T-helper 2 cell treated with Interferon-gamma antibody and Interleukin-4, amounts not matched to agents 5 μg/mL and 100 μg/mL, for 36 hours (primary cell): ENCODE results near the gene ACSBG1.
A peak's percentile ranks its signal among the peaks of the same experiment; 100 is the strongest.
"Not testable (repeated sequence)": the region's sequence is repeated elsewhere in the genome, so short reads cannot be mapped to it uniquely, and the experiment has no call there.

Experiments
- DNase-seq: peaks from one replicate; pipeline ENCODE4 v3.0.0; 2021; ENCODE audit warnings: low spot score
- H3K27ac Mint-ChIP-seq: one replicate; pipeline ENCODE4 v1.8.0; 2021; ENCODE audit warnings: mild to moderate bottlenecking, mixed read lengths
- H3K27me3 Mint-ChIP-seq: one replicate; pipeline ENCODE4 v1.8.0; 2021; ENCODE audit warnings: low read depth, mixed read lengths
- H3K36me3 Mint-ChIP-seq: one replicate; pipeline ENCODE4 v1.8.0; 2021; ENCODE audit warnings: low read depth, mixed read lengths
- H3K4me1 Mint-ChIP-seq: one replicate; pipeline ENCODE4 v1.8.0; 2021; ENCODE audit warnings: low read depth, mixed read lengths
- H3K4me3 Mint-ChIP-seq: one replicate; pipeline ENCODE4 v1.8.0; 2022; ENCODE audit warnings: mild to moderate bottlenecking, moderate library complexity, mixed read lengths
- H3K9me3 Mint-ChIP-seq: one replicate; pipeline ENCODE4 v1.8.0; 2021; ENCODE audit warnings: mixed read lengths

Gene ACSBG1

GRCh38 chr15:78167227-78167888 lies 67.0 kb downstream of the ACSBG1 start:
- peak; percentile 56 for DNase-seq

GRCh38 chr15:78164010-78164409 lies 70.4 kb downstream of the ACSBG1 start:
- H3K27ac Mint-ChIP-seq = peak overlapping the region; percentile 59

More at GRCh38 chr15:78167227-78167888, 67.0 kb downstream of the ACSBG1 start:
- peaks cover 75% of the 10 kb centered on the region for H3K36me3 Mint-ChIP-seq
- no peaks in the 10 kb centered on the region for H3K27me3 Mint-ChIP-seq
- H3K4me1 Mint-ChIP-seq = peaks cover 36% of the 10 kb centered on the region
- H3K27ac Mint-ChIP-seq = peak overlapping the region; percentile 78
- H3K9me3 Mint-ChIP-seq = no peaks in the 10 kb centered on the region
- H3K4me3 Mint-ChIP-seq = peak overlapping the region; percentile 25

GRCh38 chr15:78162038-78162437 lies 72.3 kb downstream of the ACSBG1 start:
- Mint-ChIP-seq H3K4me3 (no peak overlapping the region), H3K27me3 (no peaks in the 10 kb centered on the region), H3K36me3 (peaks cover 54% of the 10 kb centered on the region), H3K4me1 (peaks cover 8% of the 10 kb centered on the region), H3K9me3 (no peaks in the 10 kb centered on the region), H3K27ac (peak overlapping the region; percentile 70)
- no peak for DNase-seq

More at GRCh38 chr15:78164010-78164409, 70.4 kb downstream of the ACSBG1 start:
- Mint-ChIP-seq H3K9me3 (no peaks in the 10 kb centered on the region), H3K4me1 (peaks cover 23% of the 10 kb centered on the region), H3K36me3 (peaks cover 64% of the 10 kb centered on the region), H3K4me3 (no peak overlapping the region), H3K27me3 (no peaks in the 10 kb centered on the region)
- DNase-seq = no peak

GRCh38 chr15:78159395-78159794 lies 75.0 kb downstream of the ACSBG1 start:
- Mint-ChIP-seq H3K27ac (no peak overlapping the region), H3K4me3 (no peak overlapping the region), H3K27me3 (no peaks in the 10 kb centered on the region), H3K36me3 (peaks cover 41% of the 10 kb centered on the region), H3K9me3 (no peaks in the 10 kb centered on the region), H3K4me1 (peaks cover 2% of the 10 kb centered on the region)
- no peak for DNase-seq

- DNase-seq = no peak
- no peak overlapping the region for H3K4me3 Mint-ChIP-seq
- no peaks in the 10 kb centered on the region for H3K9me3 Mint-ChIP-seq
- H3K27me3 Mint-ChIP-seq = no peaks in the 10 kb centered on the region
- peaks cover 14% of the 10 kb centered on the region for H3K4me1 Mint-ChIP-seq
- H3K36me3 Mint-ChIP-seq = peaks cover 39% of the 10 kb centered on the region
- H3K27ac Mint-ChIP-seq = no peak overlapping the region
These were observed 77.2 kb downstream of the ACSBG1 start for GRCh38 chr15:78157203-78157602.

GRCh38 chr15:78156653-78157052 lies 77.7 kb downstream of the ACSBG1 start:
- Mint-ChIP-seq H3K27me3 (no peaks in the 10 kb centered on the region), H3K27ac (no peak overlapping the region), H3K4me3 (no peak overlapping the region), H3K4me1 (peaks cover 14% of the 10 kb centered on the region), H3K36me3 (peaks cover 34% of the 10 kb centered on the region), H3K9me3 (no peaks in the 10 kb centered on the region)
- DNase-seq = no peak

- no peaks in the 10 kb centered on the region for H3K9me3 Mint-ChIP-seq
- H3K36me3 Mint-ChIP-seq = peaks cover 31% of the 10 kb centered on the region
These were observed 78.9 kb downstream of the ACSBG1 start for GRCh38 chr15:78155355-78155939.

GRCh38 chr15:78154955-78155354 lies 79.4 kb downstream of the ACSBG1 start:
- no peak overlapping the region for H3K27ac Mint-ChIP-seq
- H3K4me3 Mint-ChIP-seq = no peak overlapping the region
- peaks cover 27% of the 10 kb centered on the region for H3K4me1 Mint-ChIP-seq
- H3K27me3 Mint-ChIP-seq = no peaks in the 10 kb centered on the region
- no peak for DNase-seq
- H3K9me3 Mint-ChIP-seq = no peaks in the 10 kb centered on the region
- H3K36me3 Mint-ChIP-seq = peaks cover 31% of the 10 kb centered on the region

More at GRCh38 chr15:78155355-78155939, 78.9 kb downstream of the ACSBG1 start:
- Mint-ChIP-seq H3K27me3 (no peaks in the 10 kb centered on the region), H3K4me1 (peaks cover 22% of the 10 kb centered on the region), H3K27ac (no peak overlapping the region), H3K4me3 (no peak overlapping the region)
- DNase-seq = no peak

GRCh38 chr15:78151075-78151474 lies 83.3 kb downstream of the ACSBG1 start:
- H3K9me3 Mint-ChIP-seq, DNase-seq, H3K27me3 Mint-ChIP-seq: not testable (repeated sequence)
- H3K4me1 Mint-ChIP-seq = peaks cover 45% of the 10 kb centered on the region
- H3K4me3 Mint-ChIP-seq = peak overlapping the region; percentile 89
- H3K36me3 Mint-ChIP-seq = peaks cover 15% of the 10 kb centered on the region
- H3K27ac Mint-ChIP-seq = peak overlapping the region; percentile 21

- peak overlapping the region; percentile 89 for H3K4me3 Mint-ChIP-seq
- peaks cover 45% of the 10 kb centered on the region for H3K4me1 Mint-ChIP-seq
- H3K36me3 Mint-ChIP-seq = peaks cover 15% of the 10 kb centered on the region
These were observed 84.3 kb downstream of the ACSBG1 start for GRCh38 chr15:78149805-78150751.

GRCh38 chr15:78149068-78149804 lies 85.1 kb downstream of the ACSBG1 start, which contains the start of gene IDH3A:
IDH3A (plus strand) TSS chr15:78149362; CDS start chr15:78149404, 42 bp downstream.
- DNase-seq = peak; percentile 98
- peaks cover 15% of the 10 kb centered on the region for H3K36me3 Mint-ChIP-seq
- peak within 1 kb of the TSS; percentile 93 for H3K27ac Mint-ChIP-seq
- no peaks in the 10 kb centered on the region for H3K9me3 Mint-ChIP-seq
- peaks cover 44% of the 10 kb centered on the region for H3K4me1 Mint-ChIP-seq
- peak within 1 kb of the TSS; percentile 97 for H3K4me3 Mint-ChIP-seq
- H3K27me3 Mint-ChIP-seq = no peaks in the 10 kb centered on the region

More at GRCh38 chr15:78149805-78150751, 84.3 kb downstream of the ACSBG1 start:
- Mint-ChIP-seq H3K9me3 (no peaks in the 10 kb centered on the region), H3K27ac (peak overlapping the region; percentile 84), H3K27me3 (no peaks in the 10 kb centered on the region)
- no peak for DNase-seq

- DNase-seq = no peak
- H3K27ac Mint-ChIP-seq = peak overlapping the region; percentile 93
- no peaks in the 10 kb centered on the region for H3K9me3 Mint-ChIP-seq
- H3K4me3 Mint-ChIP-seq = peak overlapping the region; percentile 97
- H3K36me3 Mint-ChIP-seq = peaks cover 15% of the 10 kb centered on the region
- peaks cover 43% of the 10 kb centered on the region for H3K4me1 Mint-ChIP-seq
- no peaks in the 10 kb centered on the region for H3K27me3 Mint-ChIP-seq
These were observed 85.8 kb downstream of the ACSBG1 start for GRCh38 chr15:78148392-78149067.

GRCh38 chr15:78147566-78147965 lies 86.8 kb downstream of the ACSBG1 start:
- H3K4me1 Mint-ChIP-seq = peaks cover 36% of the 10 kb centered on the region
- H3K36me3 Mint-ChIP-seq = peaks cover 6% of the 10 kb centered on the region
- H3K27me3 Mint-ChIP-seq = peaks cover 3% of the 10 kb centered on the region
- DNase-seq = no peak
- peak overlapping the region; percentile 47 for H3K27ac Mint-ChIP-seq
- no peaks in the 10 kb centered on the region for H3K9me3 Mint-ChIP-seq
- peak overlapping the region; percentile 97 for H3K4me3 Mint-ChIP-seq
